ENCODE results near the gene PARPBP. TPM values are rescaled to one million over a fixed set of nuclear protein-coding genes. Genes with fewer than 3 reads are reported as not detected.
"Not testable (repeated sequence)": the region's sequence is repeated elsewhere in the genome, so short reads cannot be mapped to it uniquely, and the experiment has no call there.

PARPBP gene
- total RNA-seq, 1 experiment from 2014 or later, result 29.7 TPM

GRCh38 chr12:102240859-102241258 is 120.9 kb downstream of the PARPBP start:
- not testable (repeated sequence) for DNase-seq (ENCODE audit: low read depth)

Small RNA genes lying within 50 kb of the gene (small RNA-seq; reads per million reads assigned to genes)
- not detected for gene RN7SL793P

Other genes starting within 250 kb of the PARPBP start
- 11.0 and 20.8 TPM in 2 replicates for gene DRAM1, start 242.6 kb upstream of the PARPBP start, total RNA-seq (2014; rRNA removed; shearing (Covaris generic))
- 55.2 and 58.4 TPM in 2 replicates for gene WASHC3, start 58.2 kb upstream of the PARPBP start, total RNA-seq (2014; rRNA removed; shearing (Covaris generic))
- gene NUP37, start 69 bp upstream of the PARPBP start, total RNA-seq (2014; rRNA removed; shearing (Covaris generic)), result 80.9 and 92.3 TPM in 2 replicates
- gene PMCH, start 77.7 kb downstream of the PARPBP start, total RNA-seq (2014; rRNA removed; shearing (Covaris generic)), result not detected in 2 replicates